ENCODE data around the gene ESRRA. TPM values are rescaled to one million over a fixed set of nuclear protein-coding genes. Genes with fewer than 3 reads are reported as not detected.

Gene ESRRA
- total and polyA plus RNA-seq, 2 of the 8 experiments (the other 6 are each of a cell fraction or from before 2014, with no cell fraction given): 18.2 to 37.0 TPM

GRCh38 chr11:64333556-64333955 is 28.2 kb downstream of the ESRRA start:
- H2BK15ac ChIP-seq (ENCODE audit: low read length): no peak overlapping the region
- H2AK5ac ChIP-seq (ENCODE audit: low read depth, low read length): no peak overlapping the region
- H2AFZ ChIP-seq (ENCODE audit: low read length): no peak overlapping the region
- H4K91ac ChIP-seq (replicated peaks; ENCODE audit: insufficient read length, low read length): no peak overlapping the region
- DNase-seq (ENCODE audit: low read depth in 1 of 2, low spot score in 2 of 2) (no peak), FAIRE-seq (no peak)
- no peaks in the 10 kb centered on the region for H3K36me3 ChIP-seq (ENCODE audit: control insufficient read depth in 2 of 4, insufficient read depth in 4 of 4, low read length in 3 of 4)
- H3K79me1 ChIP-seq (ENCODE audit: low read depth, low read length): no peaks in the 10 kb centered on the region
- H3K79me2 ChIP-seq (ENCODE audit: control insufficient read depth in 1 of 2, insufficient read depth in 2 of 2, low read length in 2 of 2): no peaks in the 10 kb centered on the region
- no peak overlapping the region for H4K8ac ChIP-seq (ENCODE audit: extremely low read depth, insufficient read depth, low read length)
- H2BK120ac ChIP-seq (replicated peaks; ENCODE audit: low read depth, low read length): no peak overlapping the region
- H2BK5ac ChIP-seq (ENCODE audit: low read depth, low read length): no peak overlapping the region
- no peak overlapping the region for H3K14ac ChIP-seq (ENCODE audit: insufficient read length)
- no peaks in the 10 kb centered on the region for H3K27me3 ChIP-seq (replicated peaks in 1 of 4; ENCODE audit: control insufficient read depth in 3 of 4, extremely low read depth in 1 of 4, insufficient read depth in 3 of 4, low read length in 3 of 4)
- H3K23ac ChIP-seq (ENCODE audit: insufficient read length): no peak overlapping the region
- H3K4me2 ChIP-seq (ENCODE audit: insufficient read depth in 1 of 2, low read depth in 2 of 2, low read length in 2 of 2): no peak overlapping the region
- no peak overlapping the region for H3K18ac ChIP-seq (ENCODE audit: extremely low read depth, low read length)
- H3K4me1 ChIP-seq (replicated peaks in 1 of 4; ENCODE audit: control insufficient read depth in 3 of 4, insufficient read depth in 4 of 4, low read length in 3 of 4): peaks cover 0 to 9% (median 4%) of the 10 kb centered on the region in 4 experiments; a peak in 6 of 7 replicates
- H3K9ac ChIP-seq (replicated peaks in 1 of 4; ENCODE audit: extremely low read depth in 1 of 4, low read depth in 3 of 4, low read length in 3 of 4): no peak overlapping the region
- H3K9me3 ChIP-seq (ENCODE audit: insufficient read depth in 2 of 2, low read depth in 1 of 2, low read length in 1 of 2): no peaks in the 10 kb centered on the region
- H3K56ac ChIP-seq (replicated peaks; ENCODE audit: insufficient read length, low read depth, low read length): no peak overlapping the region
- no peak overlapping the region for H3K4ac ChIP-seq (replicated peaks; ENCODE audit: insufficient read length, low read depth, low read length)
- POLR2A ChIA-PET (ENCODE audit: partially characterized antibody): interaction anchor here (0.8 to 7.3 kb wide), 5 partner anchors 17 to 529 kb away, joined by 3 to 61 read pairs (median 4); partner anchors contain the start of genes PRDX5 and TRMT112
- CTCF ChIA-PET (ENCODE audit: partially characterized antibody): interaction anchor here (0.7 to 37.6 kb wide), 5 partner anchors 11 to 115 kb away, joined by 3 to 614 read pairs (median 20); partner anchors contain the start of genes CATSPERZ, CCDC88B, ESRRA and PRDX5
- 87% methylated on average over 8 of the region's 8 CpGs; no CpG with 5 or more reads in 1 of the 2 experiments for WGBS, 2 experiments (ENCODE audit: extremely low coverage in 1 of 2, insufficient coverage in 1 of 2, insufficient read length in 1 of 2, insufficient replicate concordance in 2 of 2, low coverage in 1 of 2, low lambda C conversion rate in 2 of 2, missing lambda C conversion rate in 1 of 2)
- H2BK20ac ChIP-seq (ENCODE audit: low read length): no peak overlapping the region
- H4K5ac ChIP-seq (ENCODE audit: insufficient read length, low read depth, low read length): no peak overlapping the region
- peaks cover 0 to 2% of the 10 kb centered on the region in 2 experiments for H4K20me1 ChIP-seq (replicated peaks in 1 of 2; ENCODE audit: control insufficient read depth in 1 of 2, insufficient read depth in 2 of 2, low read length in 2 of 2)
- TF ChIP-seq CHD1 (IDR thresholded peaks at IDR 0.05; ENCODE audit: low read depth, low read length) (no peak), ZNF274 (IDR thresholded peaks at IDR 0.05; ENCODE audit: borderline replicate concordance, extremely low read depth, low read length) (no peak), FOSL1 (IDR thresholded peaks at IDR 0.05; ENCODE audit: insufficient read depth, low read depth, low read length) (no peak), EGR1 (IDR thresholded peaks at IDR 0.05; ENCODE audit: borderline replicate concordance, low read depth, low read length) (no peak), ATF2 (IDR thresholded peaks at IDR 0.05; ENCODE audit: low read length) (no peak), YY1 (IDR thresholded peaks at IDR 0.05; ENCODE audit: low read depth, low read length) (no peak), KDM5A (IDR thresholded peaks at IDR 0.05; ENCODE audit: low read length) (no peak), USF2 (IDR thresholded peaks at IDR 0.05; ENCODE audit: low read length) (no peak), CHD2 (IDR thresholded peaks at IDR 0.05; ENCODE audit: low read length) (no peak), BRCA1 (IDR thresholded peaks at IDR 0.05; ENCODE audit: low read depth, low read length) (no peak)
- H3K23me2 ChIP-seq (ENCODE audit: low read depth, low read length): peaks cover 2% of the 10 kb centered on the region; the same call in 1 of the 2 replicates
- H3K4me3 ChIP-seq (ENCODE audit: extremely low read depth in 1 of 4, insufficient read depth in 2 of 4, low read depth in 3 of 4, low read length in 4 of 4): no peak overlapping the region
- H2BK12ac ChIP-seq (ENCODE audit: low read depth, low read length): no peak overlapping the region
- H3K27ac ChIP-seq (ENCODE audit: low read depth, low read length): no peak overlapping the region
